ENCODE results near the gene ATPAF2. TPM values are rescaled to one million over a fixed set of nuclear protein-coding genes. Genes with fewer than 3 reads are reported as not detected.

Gene ATPAF2
- total and polyA plus RNA-seq, 2 donors (not counting 3 experiments of a cell fraction or from before 2014, with no cell fraction given) = 23.2 to 35.7 TPM

DNA sequence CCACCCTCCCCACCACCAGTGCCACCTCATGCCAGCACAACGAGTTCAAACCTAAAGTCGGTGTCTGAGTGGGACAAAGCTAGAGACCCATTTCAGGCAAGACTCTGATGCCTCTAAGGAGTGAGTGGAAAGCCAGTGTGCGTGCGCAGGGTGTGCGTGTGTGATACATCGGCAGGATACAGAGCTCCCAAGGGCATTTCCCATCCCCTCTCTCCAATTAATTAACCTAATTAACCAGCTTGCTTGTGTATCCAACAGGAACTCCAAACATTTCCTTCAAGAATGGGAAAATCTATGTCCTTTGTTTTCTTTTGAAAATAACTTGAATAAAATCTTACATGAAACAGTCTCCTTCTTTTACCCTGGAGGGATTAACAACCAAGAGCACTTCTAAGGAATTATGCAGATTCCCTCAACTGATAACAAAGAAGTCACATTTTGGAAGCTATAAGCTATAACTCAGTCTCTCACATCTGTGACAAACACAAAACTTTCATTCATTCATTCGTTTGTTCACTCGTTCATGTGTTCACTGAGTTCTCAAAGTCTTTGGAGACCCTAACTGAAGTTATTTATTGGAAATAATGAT is 9.9 kb downstream of the ATPAF2 start:
- intact Hi-C loops (cut with micrococcal nuclease) (no loop called here), dilution Hi-C loops (cut with MboI; ENCODE audit: extremely low pct_ligation_motif_present, low sequenced_read_pairs) (loop anchor here (25.0 kb wide), 1 partner anchor 142 kb away; no protein-coding TSS in a partner anchor)
- no peak for TF ChIP-seq GATA2 (IDR thresholded peaks at IDR 0.05; ENCODE audit: insufficient read depth, insufficient read length, low read depth, low read length)
- no peaks in the 10 kb centered on the region for H3K9me1 ChIP-seq (replicated peaks; ENCODE audit: control insufficient read depth, extremely low read depth, insufficient read depth, low read length)
- peaks cover 3% of the 10 kb centered on the region for H3K79me2 ChIP-seq (ENCODE audit: control insufficient read depth, insufficient read depth, low read length)
- no peak overlapping the region for H3K27ac ChIP-seq (ENCODE audit: insufficient read depth, low read depth, low read length)
- ChIA-PET CTCF (interaction anchor here (1.0 to 1.1 kb wide), 2 partner anchors 56 to 138 kb away, joined by 5 to 6 read pairs; partner anchors contain the start of genes DRC3 and TOM1L2), POLR2A (no interaction called here)
- no peak overlapping the region for H3K9ac ChIP-seq (replicated peaks; ENCODE audit: extremely low read depth, insufficient read depth, low read length)
- no peak overlapping the region for H3K4me2 ChIP-seq (ENCODE audit: insufficient read depth, low read length)
- H3K4me1 ChIP-seq (ENCODE audit: control insufficient read depth, extremely low read depth, insufficient read depth, low read length) = peaks cover 11% of the 10 kb centered on the region
- peaks cover 0 to 2% of the 10 kb centered on the region in 2 experiments for H3K36me3 ChIP-seq (ENCODE audit: control insufficient read depth in 2 of 2, extremely low read depth in 1 of 2, insufficient read depth in 2 of 2, low read length in 2 of 2)
- H3K9me3 ChIP-seq (replicated peaks; ENCODE audit: control insufficient read depth, insufficient read depth, low read length) = no peaks in the 10 kb centered on the region
- no peak overlapping the region for H3K4me3 ChIP-seq (replicated peaks in 1 of 3; ENCODE audit: insufficient read depth in 1 of 3, low read depth in 1 of 3, low read length in 3 of 3)
- FAIRE-seq (no peak), DNase-seq (ENCODE audit: low read depth, low spot score) (no peak)
- BruUV-seq (replicated peaks) = no TSS peak
- H2AFZ ChIP-seq (ENCODE audit: low read depth, low read length) = no peak overlapping the region
- H3K27me3 ChIP-seq (ENCODE audit: control insufficient read depth in 2 of 2, insufficient read depth in 2 of 2, low read length in 2 of 2) = no peaks in the 10 kb centered on the region
- no peaks in the 10 kb centered on the region for H4K20me1 ChIP-seq (replicated peaks; ENCODE audit: control insufficient read depth, extremely low read depth, insufficient read depth, low read length)

DNA sequence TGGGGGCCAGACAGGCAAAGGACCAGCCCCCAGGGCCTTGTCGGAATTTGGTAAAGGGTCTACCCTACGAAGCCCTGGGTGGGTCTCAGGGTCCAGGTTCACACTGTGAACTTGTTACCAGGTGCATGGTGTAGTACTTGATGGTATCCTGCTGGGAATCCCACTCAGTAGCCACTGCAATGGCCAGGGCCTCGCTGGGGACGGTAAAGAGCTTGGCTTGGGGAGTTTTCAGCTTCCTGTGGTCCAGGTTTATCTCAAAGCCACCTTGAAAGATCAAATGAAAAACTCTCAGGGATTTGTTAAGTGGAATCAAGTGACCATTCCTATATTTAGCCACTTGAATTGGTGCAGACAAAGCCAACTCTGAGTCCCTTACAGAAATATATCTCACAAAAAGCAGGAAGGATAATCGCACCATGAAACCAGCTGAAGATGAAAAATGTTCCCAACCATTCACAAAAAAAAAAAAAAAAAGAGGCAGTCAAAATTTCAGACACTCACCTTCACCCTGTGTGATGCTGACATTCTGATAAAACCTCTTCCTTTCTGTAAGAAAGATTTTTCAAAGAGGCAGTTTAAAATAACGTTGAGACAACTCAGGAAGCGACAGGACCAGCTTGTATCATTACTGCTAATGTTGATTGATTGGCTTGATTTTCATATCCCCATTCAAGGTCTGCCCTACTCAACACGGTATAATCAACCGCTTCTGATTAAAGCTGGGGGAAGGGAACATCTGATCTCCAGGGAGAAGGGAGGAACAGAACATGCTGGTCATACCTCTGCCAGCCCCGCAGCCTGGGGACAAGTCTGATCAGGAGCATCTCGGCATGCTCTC is 10.6 kb downstream of the ATPAF2 start:
- H3K9ac ChIP-seq (replicated peaks; ENCODE audit: extremely low read depth, insufficient read depth, low read length) = no peak overlapping the region
- H3K79me2 ChIP-seq (ENCODE audit: control insufficient read depth, insufficient read depth, low read length) = peaks cover 3% of the 10 kb centered on the region
- no peak for DNase-seq (ENCODE audit: low read depth, low spot score)
- H3K4me2 ChIP-seq (ENCODE audit: insufficient read depth, low read length) = no peak overlapping the region
- no peak overlapping the region for H2AFZ ChIP-seq (ENCODE audit: low read depth, low read length)
- CTCF ChIA-PET = interaction anchor here (0.6 to 1.1 kb wide), 3 partner anchors 56 to 210 kb away, joined by 3 to 6 read pairs (median 5); partner anchors contain the start of genes DRC3 and TOM1L2
- FAIRE-seq = no peak
- no peaks in the 10 kb centered on the region for H4K20me1 ChIP-seq (replicated peaks; ENCODE audit: control insufficient read depth, extremely low read depth, insufficient read depth, low read length)
- no peaks in the 10 kb centered on the region for H3K9me3 ChIP-seq (replicated peaks; ENCODE audit: control insufficient read depth, insufficient read depth, low read length)
- no peak for TF ChIP-seq FOS (IDR thresholded peaks at IDR 0.05; ENCODE audit: borderline replicate concordance, insufficient read depth, low read length)
- no peak for TF ChIP-seq POLR2A (IDR thresholded peaks at IDR 0.05; ENCODE audit: low read depth, low read length)
- no peak for TF ChIP-seq MYC (IDR thresholded peaks at IDR 0.05; ENCODE audit: low read depth, low read length)
- no peak for TF ChIP-seq POLR2AphosphoS5 (IDR thresholded peaks at IDR 0.05; ENCODE audit: insufficient read depth, low read depth, low read length)
- TF ChIP-seq EZH2 (IDR thresholded peaks at IDR 0.05; ENCODE audit: borderline replicate concordance, low read depth, low read length, severe bottlenecking) = no peak
- TF ChIP-seq GATA2 (IDR thresholded peaks at IDR 0.05; ENCODE audit: insufficient read depth, insufficient read length, low read depth, low read length) = no peak
- TF ChIP-seq MAX (IDR thresholded peaks at IDR 0.05; ENCODE audit: insufficient read depth, insufficient read length) = no peak
- TF ChIP-seq CTCF (IDR thresholded peaks at IDR 0.05; ENCODE audit: extremely low read depth in 1 of 2, insufficient read depth in 1 of 2, low read depth in 1 of 2, low read length in 2 of 2) = no peak
- TF ChIP-seq JUN (IDR thresholded peaks at IDR 0.05; ENCODE audit: borderline replicate concordance, insufficient read depth, insufficient read length, low read depth) = no peak
- intact Hi-C loops (cut with micrococcal nuclease) (no loop called here), dilution Hi-C loops (cut with MboI; ENCODE audit: extremely low pct_ligation_motif_present, low sequenced_read_pairs) (loop anchor here (25.0 kb wide), 1 partner anchor 141 kb away; no protein-coding TSS in a partner anchor)
- BruUV-seq (replicated peaks) = no TSS peak
- peaks cover 11% of the 10 kb centered on the region for H3K4me1 ChIP-seq (ENCODE audit: control insufficient read depth, extremely low read depth, insufficient read depth, low read length)
- H3K36me3 ChIP-seq (ENCODE audit: control insufficient read depth in 2 of 2, extremely low read depth in 1 of 2, insufficient read depth in 2 of 2, low read length in 2 of 2) = peaks cover 0 to 2% of the 10 kb centered on the region in 2 experiments
- no peak overlapping the region for H3K27ac ChIP-seq (ENCODE audit: insufficient read depth, low read depth, low read length)
- no peaks in the 10 kb centered on the region for H3K27me3 ChIP-seq (ENCODE audit: control insufficient read depth in 2 of 2, insufficient read depth in 2 of 2, low read length in 2 of 2)
- POLR2A ChIA-PET = interaction anchor here (0.6 kb wide), 1 partner anchor 72 kb away, joined by 3 read pairs; no protein-coding TSS in a partner anchor
- no peaks in the 10 kb centered on the region for H3K9me1 ChIP-seq (replicated peaks; ENCODE audit: control insufficient read depth, extremely low read depth, insufficient read depth, low read length)
- H3K4me3 ChIP-seq (replicated peaks in 1 of 3; ENCODE audit: insufficient read depth in 1 of 3, low read depth in 1 of 3, low read length in 3 of 3) = no peak overlapping the region

All from endothelial cell of umbilical vein (primary cell).